SK-N-MC (cell line): Measurements from ENCODE around the gene RHCE.

Experiments
- EZH2 ChIP-seq: fragments of 200-600 bp; sonication (generic); IDR thresholded peaks from one replicate; pipeline ENCODE4 v1.6.1; 2017; ENCODE audit warnings: antibody characterized with exemption
- POLR2AphosphoS5 ChIP-seq: IDR thresholded peaks from 2 replicates; pipeline ENCODE4 v1.6.1; 2012; ENCODE audit warnings: mild to moderate bottlenecking, low read depth, low read length, borderline replicate concordance

DNA sequence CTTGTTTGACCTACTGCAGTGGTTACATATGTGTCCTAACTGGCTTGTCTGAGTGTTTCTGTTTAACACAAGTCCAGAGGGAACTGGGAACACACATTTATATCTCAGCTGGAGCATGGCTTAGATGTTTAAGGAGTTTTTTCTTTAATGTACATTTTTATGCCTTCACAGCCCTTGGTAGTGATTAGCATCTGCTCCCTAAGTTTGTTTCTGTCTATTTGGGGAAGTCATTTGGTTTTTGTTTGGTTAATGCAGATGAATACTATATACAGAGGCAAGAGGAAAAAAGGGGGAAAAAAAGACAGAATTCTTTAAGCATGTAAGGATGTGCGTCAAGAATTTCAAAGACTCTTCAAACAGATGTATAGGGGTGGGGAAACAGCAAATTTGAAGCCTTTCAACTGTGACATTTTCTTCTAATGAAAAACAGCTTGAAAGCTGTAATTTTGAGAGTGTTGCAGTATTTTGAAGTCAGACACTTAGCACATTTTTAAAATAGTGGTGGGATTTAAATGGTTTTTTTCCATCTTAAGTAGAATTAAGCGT, 25.4 kb upstream of the RHCE start:
- no peak for TF ChIP-seq POLR2AphosphoS5
- no peak for TF ChIP-seq EZH2
